HG02678 (cell line): ENCODE results near the gene CREBBP.

ENCODE experiments used
- ATAC-seq: cut with Tn5 transposase; IDR thresholded peaks from one replicate; pipeline ENCODE4 v1.9.1; 2021; ENCODE audit warnings: mild to moderate bottlenecking, moderate library complexity; ENCODE audit not compliant: unreplicated experiment

The CREBBP gene

GRCh38 chr16:3738541-3738940 lies 142.0 kb downstream of the CREBBP start:
- ATAC-seq: no peak

- ATAC-seq: no peak
Observed at GRCh38 chr16:3738128-3738527, 142.4 kb downstream of the CREBBP start.

GRCh38 chr16:3737181-3737580 lies 143.3 kb downstream of the CREBBP start:
- ATAC-seq: no peak

- no peak for ATAC-seq
Observed at GRCh38 chr16:3736116-3736515, 144.4 kb downstream of the CREBBP start.

GRCh38 chr16:3735541-3735940 lies 145.0 kb downstream of the CREBBP start:
- no peak for ATAC-seq

GRCh38 chr16:3734758-3735221 lies 145.7 kb downstream of the CREBBP start:
- ATAC-seq: no peak

GRCh38 chr16:3734084-3734757 lies 146.3 kb downstream of the CREBBP start:
- ATAC-seq: no peak

GRCh38 chr16:3732171-3732570 lies 148.3 kb downstream of the CREBBP start:
- ATAC-seq: no peak

GRCh38 chr16:3731126-3731935 lies 149.2 kb downstream of the CREBBP start:
- no peak for ATAC-seq

- ATAC-seq: no peak
Observed at GRCh38 chr16:3730161-3731125, 150.1 kb downstream of the CREBBP start.

GRCh38 chr16:3729161-3730112 lies 151.1 kb downstream of the CREBBP start:
- no peak for ATAC-seq

- ATAC-seq: no peak
Observed at GRCh38 chr16:3728424-3729160, 151.9 kb downstream of the CREBBP start.

- ATAC-seq: no peak
Observed at GRCh38 chr16:3727806-3728381, 152.6 kb downstream of the CREBBP start.

GRCh38 chr16:3726021-3726687 lies 154.4 kb downstream of the CREBBP start:
- no peak for ATAC-seq

- ATAC-seq: no peak
Observed at GRCh38 chr16:3725276-3725675, 155.2 kb downstream of the CREBBP start.

GRCh38 chr16:3722508-3722907 lies 158.0 kb downstream of the CREBBP start:
- no peak for ATAC-seq

GRCh38 chr16:3720418-3720817 lies 160.1 kb downstream of the CREBBP start:
- ATAC-seq: no peak

- no peak for ATAC-seq
Observed at GRCh38 chr16:3718628-3719027, 161.9 kb downstream of the CREBBP start.
